Astrocyte (in vitro differentiated cells and primary cell): ENCODE data around the gene NPHP4. TPM values are rescaled to one million over a fixed set of nuclear protein-coding genes. Genes with fewer than 3 reads are reported as not detected.

Experiments used
- DNase-seq: peaks from one replicate; pipeline ENCODE4 v3.0.0-alpha.2; 2010; ENCODE audit warnings: low read depth
- FAIRE-seq: peaks from 2 replicates; lab custom pipeline; 2011; peaks lifted over from hg19 to GRCh38; lab: Jason Lieb, UNC
- H2AFZ ChIP-seq: 2 replicates; pipeline ENCODE4 v1.6.0; 2012; ENCODE audit warnings: low read depth, low read length, inconsistent platforms
- H3K27ac ChIP-seq: 2 replicates; pipeline ENCODE4 v1.5.1; 2011; ENCODE audit warnings: low read depth, low read length, inconsistent platforms
- H3K27me3 ChIP-seq: 2 replicates; pipeline ENCODE4 v1.6.0; 2011; ENCODE audit warnings: low read length, inconsistent platforms; ENCODE audit not compliant: insufficient read depth
- H3K36me3 ChIP-seq: 2 replicates; pipeline ENCODE4 v1.5.1; 2011; ENCODE audit warnings: low read length, inconsistent platforms; ENCODE audit not compliant: insufficient read depth
- H3K4me1 ChIP-seq: 2 replicates; pipeline ENCODE4 v1.5.1; 2011; ENCODE audit warnings: low read length, inconsistent platforms; ENCODE audit not compliant: insufficient read depth
- H3K4me2 ChIP-seq: 2 replicates; pipeline ENCODE4 v1.6.0; 2012; ENCODE audit warnings: low read length, inconsistent platforms
- H3K4me3 ChIP-seq: 2 replicates; pipeline ENCODE4 v1.5.1; 2011; ENCODE audit warnings: low read depth, mild to moderate bottlenecking, low read length, inconsistent platforms; ENCODE audit not compliant: insufficient read depth
- H3K79me2 ChIP-seq: 2 replicates; pipeline ENCODE4 v1.6.0; 2012; ENCODE audit warnings: mild to moderate bottlenecking, low read length, inconsistent platforms; ENCODE audit not compliant: insufficient read depth
- H3K9ac ChIP-seq: 2 replicates; pipeline ENCODE4 v1.6.0; 2012; ENCODE audit warnings: mild to moderate bottlenecking, low read length, inconsistent platforms
- H3K9me3 ChIP-seq: 2 replicates; pipeline ENCODE4 v1.5.1; 2012; ENCODE audit warnings: low read depth, mild to moderate bottlenecking, low read length, inconsistent platforms; ENCODE audit not compliant: insufficient read depth
- H4K20me1 ChIP-seq: 2 replicates; pipeline ENCODE4 v1.6.0; 2012; ENCODE audit warnings: low read length, inconsistent platforms; ENCODE audit not compliant: insufficient read depth
- H3K27ac Mint-ChIP-seq: one replicate; pipeline ENCODE4 v1.8.0; 2021; ENCODE audit warnings: mild to moderate bottlenecking, mixed read lengths; ENCODE audit not compliant: unreplicated experiment
- H3K27me3 Mint-ChIP-seq: one replicate; pipeline ENCODE4 v1.8.0; 2021; ENCODE audit warnings: low read depth, mixed read lengths; ENCODE audit not compliant: unreplicated experiment
- H3K36me3 Mint-ChIP-seq: one replicate; pipeline ENCODE4 v1.8.0; 2021; ENCODE audit warnings: low read depth, mixed read lengths; ENCODE audit not compliant: unreplicated experiment
- H3K4me1 Mint-ChIP-seq: one replicate; pipeline ENCODE4 v1.8.0; 2021; ENCODE audit warnings: low read depth, mixed read lengths; ENCODE audit not compliant: unreplicated experiment
- H3K4me3 Mint-ChIP-seq: one replicate; pipeline ENCODE4 v1.8.0; 2021; ENCODE audit warnings: mild to moderate bottlenecking, moderate library complexity, mixed read lengths; ENCODE audit not compliant: unreplicated experiment
- H3K9me3 Mint-ChIP-seq: one replicate; pipeline ENCODE4 v1.8.0; 2021; ENCODE audit warnings: mild to moderate bottlenecking, mixed read lengths; ENCODE audit not compliant: unreplicated experiment
- CTCF ChIP-seq: IDR thresholded peaks from 2 replicates; pipeline ENCODE4 v1.5.1; 2011; ENCODE audit warnings: low read depth, mild to moderate bottlenecking, inconsistent platforms, low read length, moderate library complexity; ENCODE audit not compliant: insufficient read depth
- EZH2 ChIP-seq: IDR thresholded peaks from 2 replicates; pipeline ENCODE4 v1.6.1; 2012; ENCODE audit warnings: mild to moderate bottlenecking, low read length, inconsistent platforms; ENCODE audit not compliant: insufficient read depth
- total RNA-seq: library from RNA; stranded (reverse); gene quantifications from 2 replicates; pipeline ENCODE4 v1.2.1, GENCODE V29; 2021

NPHP4 gene
- total RNA-seq, 1 donor from 2014 or later: 8.4 TPM

- Mint-ChIP-seq H3K27me3 (no peaks in the 10 kb centered on the region), H3K4me3 (no peak overlapping the region), H3K27ac (peak overlapping the region; percentile 21), H3K36me3 (peaks cover 10% of the 10 kb centered on the region), H3K9me3 (no peaks in the 10 kb centered on the region), H3K4me1 (peaks cover 45% of the 10 kb centered on the region)
- no peaks in the 10 kb centered on the region for H3K79me2 ChIP-seq
- H3K4me3 ChIP-seq: no peak overlapping the region
- no peaks in the 10 kb centered on the region for H3K27me3 ChIP-seq
- H4K20me1 ChIP-seq: no peaks in the 10 kb centered on the region
- no peak overlapping the region for H3K27ac ChIP-seq
- no peak for FAIRE-seq
- no peak overlapping the region for H2AFZ ChIP-seq
- H3K4me1 ChIP-seq: peaks cover 18% of the 10 kb centered on the region
- no peak for DNase-seq
- H3K9ac ChIP-seq: no peak overlapping the region
- no peak for TF ChIP-seq EZH2
- no peak for TF ChIP-seq CTCF
- H3K4me2 ChIP-seq: no peak overlapping the region
- no peaks in the 10 kb centered on the region for H3K9me3 ChIP-seq
- H3K36me3 ChIP-seq: no peaks in the 10 kb centered on the region
These were observed 56.1 kb downstream of the NPHP4 start for GRCh38 chr1:5936126-5936525.

GRCh38 chr1:5935026-5935425, 57.2 kb downstream of the NPHP4 start:
- H3K4me1 Mint-ChIP-seq: peaks cover 44% of the 10 kb centered on the region
- H3K4me3 Mint-ChIP-seq: no peak overlapping the region
- TF ChIP-seq CTCF (no peak), EZH2 (no peak)
- FAIRE-seq (no peak), DNase-seq (no peak)
- no peaks in the 10 kb centered on the region for H3K27me3 ChIP-seq
- H3K36me3 ChIP-seq: no peaks in the 10 kb centered on the region
- no peak overlapping the region for H3K27ac Mint-ChIP-seq
- no peaks in the 10 kb centered on the region for H3K27me3 Mint-ChIP-seq
- peaks cover 10% of the 10 kb centered on the region for H3K36me3 Mint-ChIP-seq
- no peaks in the 10 kb centered on the region for H3K79me2 ChIP-seq
- peaks cover 18% of the 10 kb centered on the region for H3K4me1 ChIP-seq
- no peaks in the 10 kb centered on the region for H3K9me3 Mint-ChIP-seq
- H3K9me3 ChIP-seq: no peaks in the 10 kb centered on the region
- H3K27ac ChIP-seq: no peak overlapping the region
- H3K4me2 ChIP-seq: no peak overlapping the region
- no peaks in the 10 kb centered on the region for H4K20me1 ChIP-seq
- H2AFZ ChIP-seq: no peak overlapping the region
- no peak overlapping the region for H3K9ac ChIP-seq
- H3K4me3 ChIP-seq: no peak overlapping the region

GRCh38 chr1:5934058-5934884, 58.0 kb downstream of the NPHP4 start:
- H3K36me3 Mint-ChIP-seq: peaks cover 9% of the 10 kb centered on the region
- Histone ChIP-seq H3K4me3 (no peak overlapping the region), H4K20me1 (no peaks in the 10 kb centered on the region), H3K4me1 (peaks cover 16% of the 10 kb centered on the region), H3K4me2 (no peak overlapping the region), H3K79me2 (no peaks in the 10 kb centered on the region), H3K27ac (no peak overlapping the region), H3K27me3 (no peaks in the 10 kb centered on the region), H2AFZ (no peak overlapping the region), H3K36me3 (no peaks in the 10 kb centered on the region), H3K9ac (no peak overlapping the region), H3K9me3 (no peaks in the 10 kb centered on the region)
- TF ChIP-seq EZH2 (no peak), CTCF (no peak)
- no peaks in the 10 kb centered on the region for H3K9me3 Mint-ChIP-seq
- H3K27ac Mint-ChIP-seq: no peak overlapping the region
- DNase-seq (no peak), FAIRE-seq (no peak)
- no peak overlapping the region for H3K4me3 Mint-ChIP-seq
- H3K27me3 Mint-ChIP-seq: no peaks in the 10 kb centered on the region
- peaks cover 36% of the 10 kb centered on the region for H3K4me1 Mint-ChIP-seq
